HepG2 (cell line): ENCODE data around the gene FGFR2.

Experiments used
- CCDC6 ChIP-seq: sonication (generic); formaldehyde crosslinking; IDR thresholded peaks from 2 replicates; pipeline ENCODE4 v1.8.1; 2022; ENCODE audit warnings: mild to moderate bottlenecking, missing genetic modification reagents, moderate library complexity
- CREM ChIP-seq, 2 experiments: sonication (generic) in 1 of 2; formaldehyde crosslinking in 1 of 2; IDR thresholded peaks; 2 replicates each; pipeline versions ENCODE4 v1.4.0 to v1.6.1; 2016 to 2020; ENCODE audit warnings: antibody characterized with exemption in 1 of 2, mild to moderate bottlenecking in 1 of 2, missing genetic modification reagents in 1 of 2
- HDAC6 ChIP-seq: fragments of 200-600 bp; sonication (generic); IDR thresholded peaks from 2 replicates; pipeline ENCODE4 v1.7.0; 2017; ENCODE audit warnings: mild to moderate bottlenecking, antibody characterized with exemption, low read length, low read depth
- POLR2A ChIP-seq, 2 experiments: IDR thresholded peaks; 2 replicates each; pipeline ENCODE4 v1.6.1; 2011; ENCODE audit warnings: low read depth in 2 of 2, low read length in 2 of 2, mild to moderate bottlenecking in 1 of 2, moderate library complexity in 1 of 2; ENCODE audit not compliant: insufficient read depth in 1 of 2
- SMARCE1 ChIP-seq: fragments of 450-650 bp; IDR thresholded peaks from 2 replicates; pipeline ENCODE4 v1.6.1; 2017; ENCODE audit warnings: borderline replicate concordance
- STAG1 ChIP-seq: sonication (generic); formaldehyde crosslinking; IDR thresholded peaks from 2 replicates; pipeline ENCODE4 v1.4.0; 2020; ENCODE audit warnings: missing genetic modification reagents
- ZIK1 ChIP-seq: sonication (generic); formaldehyde crosslinking; IDR thresholded peaks from 2 replicates; pipeline ENCODE4 v1.5.0; 2020; ENCODE audit warnings: mild to moderate bottlenecking, low read depth, missing genetic modification reagents, borderline replicate concordance
- ZNF672 ChIP-seq: sonication (generic); formaldehyde crosslinking; IDR thresholded peaks from 2 replicates; pipeline ENCODE4 v1.8.1; 2022; ENCODE audit warnings: missing genetic modification reagents
- ZNF674 ChIP-seq: sonication (generic); formaldehyde crosslinking; IDR thresholded peaks from 2 replicates; pipeline ENCODE4 v1.5.0; 2020; ENCODE audit warnings: low read depth, mild to moderate bottlenecking, missing genetic modification reagents

- TF ChIP-seq ZNF674 (no peak), POLR2A (IDR thresholded peaks at IDR 0.05; ENCODE audit: insufficient read depth in 1 of 2, low read depth in 2 of 2, low read length in 2 of 2) (no peak), ZIK1 (CRISPR knock-in tag) (no peak), CCDC6 (no peak), CREM (IDR thresholded peaks at IDR 0.05) (no peak), CREM (CRISPR knock-in tag; IDR thresholded peaks at IDR 0.05) (no peak), SMARCE1 (no peak), ZNF672 (no peak), HDAC6 (no peak), STAG1 (CRISPR knock-in tag) (no peak)
These were observed 148.7 kb downstream of the FGFR2 start for GRCh38 chr10:121449482-121449924.
